IPS-15b (cell line): Measurements from ENCODE around the gene EDC3.

Source experiments
- H3K27me3 ChIP-seq: one replicate; pipeline ENCODE4 v1.6.1; 2013; ENCODE audit warnings: low read length; ENCODE audit not compliant: control insufficient read depth, insufficient read depth
- H3K36me3 ChIP-seq: one replicate; pipeline ENCODE4 v1.6.1; 2013; ENCODE audit warnings: low read length; ENCODE audit not compliant: control insufficient read depth, insufficient read depth
- H3K4me1 ChIP-seq: one replicate; pipeline ENCODE4 v1.6.1; 2013; ENCODE audit warnings: mild to moderate bottlenecking, low read length; ENCODE audit not compliant: control insufficient read depth, insufficient read depth
- H3K4me3 ChIP-seq: one replicate; pipeline ENCODE4 v1.5.1; 2013; ENCODE audit warnings: low read depth, low read length
- H3K9ac ChIP-seq: one replicate; pipeline ENCODE4 v1.6.1; 2013; ENCODE audit warnings: low read depth, mild to moderate bottlenecking, low read length
- H3K9me3 ChIP-seq: one replicate; pipeline ENCODE4 v1.6.1; 2013; ENCODE audit warnings: mild to moderate bottlenecking, low read length; ENCODE audit not compliant: control insufficient read depth, insufficient read depth

The EDC3 gene

GRCh38 chr15:74620636-74621545, 74.9 kb downstream of the EDC3 start:
- no peak overlapping the region for H3K9ac ChIP-seq
- no peaks in the 10 kb centered on the region for H3K9me3 ChIP-seq
- H3K36me3 ChIP-seq, result peaks cover 61% of the 10 kb centered on the region
- H3K4me1 ChIP-seq, result peaks cover 4% of the 10 kb centered on the region
- H3K27me3 ChIP-seq, result no peaks in the 10 kb centered on the region
- H3K4me3 ChIP-seq, result no peak overlapping the region

GRCh38 chr15:74619916-74620635, 75.7 kb downstream of the EDC3 start:
- H3K4me3 ChIP-seq, result no peak overlapping the region
- no peaks in the 10 kb centered on the region for H3K27me3 ChIP-seq
- no peaks in the 10 kb centered on the region for H3K9me3 ChIP-seq
- peaks cover 53% of the 10 kb centered on the region for H3K36me3 ChIP-seq
- H3K4me1 ChIP-seq, result peaks cover 4% of the 10 kb centered on the region
- no peak overlapping the region for H3K9ac ChIP-seq

GRCh38 chr15:74618841-74619596, 76.8 kb downstream of the EDC3 start:
- H3K36me3 ChIP-seq, result peaks cover 43% of the 10 kb centered on the region
- peaks cover 4% of the 10 kb centered on the region for H3K4me1 ChIP-seq
- H3K4me3 ChIP-seq, result no peak overlapping the region
- no peaks in the 10 kb centered on the region for H3K9me3 ChIP-seq
- H3K9ac ChIP-seq, result no peak overlapping the region
- no peaks in the 10 kb centered on the region for H3K27me3 ChIP-seq

- peaks cover 4% of the 10 kb centered on the region for H3K4me1 ChIP-seq
- peaks cover 11% of the 10 kb centered on the region for H3K27me3 ChIP-seq
- H3K36me3 ChIP-seq, result peaks cover 24% of the 10 kb centered on the region
- peak overlapping the region; percentile 91 for H3K4me3 ChIP-seq
- no peak overlapping the region for H3K9ac ChIP-seq
- no peaks in the 10 kb centered on the region for H3K9me3 ChIP-seq
Measured at GRCh38 chr15:74616996-74617395, 78.8 kb downstream of the EDC3 start.

- Histone ChIP-seq H3K9ac (peak overlapping the region; percentile 94), H3K4me1 (peaks cover 4% of the 10 kb centered on the region), H3K27me3 (peaks cover 11% of the 10 kb centered on the region), H3K9me3 (no peaks in the 10 kb centered on the region), H3K4me3 (peak overlapping the region; percentile 91), H3K36me3 (peaks cover 21% of the 10 kb centered on the region)
Measured at GRCh38 chr15:74616366-74616939, 79.4 kb downstream of the EDC3 start.

- H3K36me3 ChIP-seq, result peaks cover 16% of the 10 kb centered on the region
- peaks cover 11% of the 10 kb centered on the region for H3K27me3 ChIP-seq
- H3K4me3 ChIP-seq, result peak within 1 kb of the TSS; percentile 91
- peaks cover 4% of the 10 kb centered on the region for H3K4me1 ChIP-seq
- no peaks in the 10 kb centered on the region for H3K9me3 ChIP-seq
- H3K9ac ChIP-seq, result peak within 1 kb of the TSS; percentile 94
Measured at GRCh38 chr15:74615508-74616365, 80.1 kb downstream of the EDC3 start, which contains the start of gene CLK3. CLK3 (plus strand) TSS chr15:74615836; CDS start chr15:74619197, 3,361 bp downstream.

GRCh38 chr15:74614744-74615507, 80.9 kb downstream of the EDC3 start:
- H3K9me3 ChIP-seq, result no peaks in the 10 kb centered on the region

GRCh38 chr15:74613953-74614743, 81.7 kb downstream of the EDC3 start:
- Histone ChIP-seq H3K9me3 (no peaks in the 10 kb centered on the region), H3K4me3 (peak overlapping the region; percentile 70), H3K9ac (peak overlapping the region; percentile 47), H3K36me3 (peaks cover 2% of the 10 kb centered on the region), H3K27me3 (peaks cover 11% of the 10 kb centered on the region), H3K4me1 (peaks cover 4% of the 10 kb centered on the region)

More at GRCh38 chr15:74614744-74615507, 80.9 kb downstream of the EDC3 start:
- Histone ChIP-seq H3K4me3 (peak overlapping the region; percentile 70), H3K27me3 (peaks cover 11% of the 10 kb centered on the region), H3K36me3 (peaks cover 8% of the 10 kb centered on the region), H3K4me1 (peaks cover 4% of the 10 kb centered on the region), H3K9ac (peak overlapping the region; percentile 76)

- Histone ChIP-seq H3K9ac (no peak overlapping the region), H3K27me3 (peaks cover 11% of the 10 kb centered on the region), H3K36me3 (no peaks in the 10 kb centered on the region), H3K4me3 (peak overlapping the region; percentile 70), H3K4me1 (peaks cover 4% of the 10 kb centered on the region), H3K9me3 (no peaks in the 10 kb centered on the region)
Measured at GRCh38 chr15:74613089-74613952, 82.5 kb downstream of the EDC3 start.
